Right renal pelvis (tissue), 4 donors: ENCODE results near the gene MIEF2. TPM values are rescaled to one million over a fixed set of nuclear protein-coding genes. Genes with fewer than 3 reads are reported as not detected.

Experiments used
- DNase-seq, 4 donors: peaks; one replicate each; pipeline ENCODE4 v3.0.0-alpha.2; 2013; ENCODE audit warnings: low read depth in 4 of 4, low spot score in 3 of 4, missing footprints in 1 of 4
- polyA plus RNA-seq, 4 donors: library from polyadenylated mRNA; unstranded; fragments of 120-200 nt; gene quantifications; one replicate each; pipeline ENCODE4 v1.2.1, GENCODE V29; 2013; ENCODE audit not compliant: insufficient read length in 4 of 4

Gene MIEF2
- polyA plus RNA-seq, 4 donors, result 13.9 to 20.4 (median 16.0) TPM

DNA sequence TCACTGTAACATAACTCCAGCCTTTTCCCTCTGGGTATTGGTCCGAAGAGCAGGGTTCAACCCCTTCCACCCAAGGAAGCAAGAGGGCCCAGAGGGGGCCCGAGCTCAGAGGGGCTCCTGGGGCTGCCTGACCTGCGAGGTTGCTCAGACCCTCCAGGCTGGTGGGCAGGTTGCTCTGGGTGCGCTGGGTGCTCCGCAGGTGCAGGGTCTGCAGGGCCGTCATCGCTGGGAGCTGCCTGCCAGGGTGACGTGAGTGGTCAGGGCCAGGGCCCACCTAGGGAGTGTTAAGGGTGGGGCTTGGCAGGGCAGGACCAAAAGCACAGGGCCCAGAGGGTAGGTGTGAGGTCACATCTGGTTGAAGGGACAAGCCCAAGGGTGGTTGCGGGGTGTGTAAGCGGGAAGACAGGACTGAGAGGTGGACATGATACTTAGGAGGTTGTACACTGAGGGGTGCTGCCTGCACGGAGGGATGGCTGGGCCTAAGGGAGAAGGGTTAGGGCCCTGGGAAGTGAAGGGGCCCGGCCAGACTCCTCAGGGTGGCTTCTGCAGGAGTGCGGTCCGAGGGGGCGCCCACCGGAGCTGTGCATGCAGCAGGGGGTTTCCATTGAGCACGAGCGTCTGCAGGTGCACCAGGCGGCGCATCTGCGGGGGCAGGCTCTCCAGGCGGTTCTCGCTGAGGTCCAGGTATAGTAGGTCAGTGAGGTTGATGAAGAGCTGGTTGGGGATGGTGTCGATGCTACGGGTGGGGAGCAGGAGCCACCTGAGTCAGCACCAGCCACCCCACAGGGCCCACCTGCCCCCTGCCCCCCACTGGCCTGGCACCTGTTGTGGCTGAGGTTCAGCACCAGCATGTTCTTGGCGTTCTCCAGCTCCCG is 6.3 kb upstream of the MIEF2 start:
- DNase-seq, result no peak

DNA sequence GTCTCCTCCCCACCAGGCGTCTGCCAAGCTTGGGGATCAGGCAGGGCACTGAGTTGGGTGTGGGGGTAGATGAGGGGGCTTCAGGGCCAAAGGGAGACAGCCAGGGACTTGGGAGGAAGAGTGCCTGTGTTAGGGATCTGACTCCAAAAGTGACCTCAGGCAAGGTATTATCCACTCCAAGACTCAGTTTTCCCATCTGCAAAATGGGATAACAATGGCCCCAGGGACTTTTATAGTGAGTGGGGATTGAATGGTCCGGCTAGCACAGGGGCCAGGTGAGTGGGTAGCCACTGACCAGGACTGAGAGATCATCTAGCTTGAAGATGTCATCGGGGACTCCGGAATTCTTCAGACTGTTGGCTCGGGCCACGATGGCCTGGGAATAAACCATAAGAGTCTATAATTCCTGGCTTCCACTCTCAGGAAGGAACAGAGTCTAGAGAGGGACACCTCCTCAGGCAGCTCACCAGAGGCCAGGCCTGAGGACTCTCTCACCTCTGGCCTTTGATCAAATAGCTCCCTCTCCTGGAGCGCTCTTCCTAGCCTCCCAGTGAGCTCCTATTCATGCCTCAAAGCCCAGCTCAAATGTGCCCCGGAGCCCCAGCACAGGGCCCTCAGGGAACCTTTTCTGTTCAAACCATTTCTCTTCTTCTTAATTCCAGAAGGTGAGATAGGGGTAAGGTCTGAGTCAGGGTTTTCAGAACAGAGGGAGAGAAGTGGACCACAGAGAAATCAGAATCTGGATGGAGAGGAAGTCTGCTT is 5.4 kb upstream of the MIEF2 start:
- DNase-seq, result no peak

DNA sequence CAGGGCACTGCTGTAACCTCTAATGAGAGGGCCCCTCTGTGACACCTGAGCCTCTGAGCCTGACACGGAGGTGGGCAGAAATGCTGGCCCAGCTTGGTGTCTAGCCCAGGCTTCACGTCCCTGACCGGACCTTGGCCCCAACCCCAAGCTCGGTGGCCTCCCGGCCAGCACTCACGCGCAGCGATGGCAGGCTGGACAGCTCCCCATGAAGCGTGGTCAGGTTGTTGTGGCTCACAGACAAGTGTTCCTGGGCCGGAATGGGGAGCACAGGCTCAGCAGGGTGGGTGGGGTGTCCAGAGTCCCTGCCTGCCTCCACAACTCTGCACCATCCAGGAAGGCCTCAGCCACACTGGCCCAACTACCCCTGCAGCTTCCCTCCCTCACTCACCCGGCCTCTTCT is 4.1 kb upstream of the MIEF2 start:
- DNase-seq, result no peak

DNA sequence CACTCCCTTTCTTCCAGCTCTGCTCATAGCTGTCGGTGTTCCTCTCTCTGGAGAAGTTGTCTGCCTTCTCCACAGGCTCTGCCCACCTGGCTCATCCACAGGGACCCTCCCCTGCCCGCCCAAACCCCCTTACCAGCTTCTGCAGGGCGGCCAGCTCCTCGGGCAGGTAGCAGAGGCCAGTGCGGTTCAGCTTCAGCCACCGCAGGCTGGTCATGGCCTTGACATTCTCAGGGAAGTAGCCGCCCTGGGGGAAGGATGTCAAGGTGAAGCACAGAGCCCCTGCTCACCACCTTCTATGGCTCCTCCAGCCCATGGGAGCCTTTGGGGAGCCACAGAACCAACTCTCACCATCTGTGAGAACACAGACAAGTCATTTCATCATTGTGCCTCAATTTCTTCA is 3.7 kb upstream of the MIEF2 start:
- DNase-seq, result no peak

DNA sequence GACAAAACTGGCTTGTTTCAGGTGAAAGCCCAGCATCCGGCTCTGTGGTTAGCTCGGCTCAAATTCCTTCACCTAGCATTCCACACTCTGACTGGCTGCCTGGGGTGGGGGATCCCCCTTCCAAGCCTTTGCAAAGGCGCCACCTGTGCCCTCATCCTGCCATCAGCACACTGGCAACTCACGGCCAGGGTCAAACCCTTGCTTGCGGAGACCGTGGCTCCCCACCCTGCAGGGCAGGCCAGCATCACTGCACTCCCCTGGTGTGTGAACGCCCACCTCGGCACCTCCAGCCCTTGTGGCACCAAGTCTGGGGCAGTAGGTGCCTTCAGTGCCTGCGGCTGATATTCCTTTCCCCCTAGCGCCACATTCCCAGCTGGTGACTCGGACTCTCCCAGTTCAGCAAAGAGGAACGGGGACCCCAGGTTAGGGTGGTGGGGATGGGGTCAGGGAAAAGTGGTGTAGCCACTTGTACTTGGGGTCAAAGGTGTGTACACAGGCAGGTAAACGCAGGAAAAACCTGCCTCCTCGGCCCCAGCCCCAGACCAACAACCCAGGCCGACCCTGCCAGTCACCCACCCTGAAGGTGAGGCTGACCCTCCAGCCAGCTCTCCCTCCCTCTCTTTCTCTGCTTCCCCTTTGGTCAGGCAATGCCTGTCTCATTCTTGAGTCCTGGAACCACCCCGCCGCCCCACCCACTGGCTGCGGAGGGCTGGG is 3.0 kb upstream of the MIEF2 start:
- no peak for DNase-seq

DNA sequence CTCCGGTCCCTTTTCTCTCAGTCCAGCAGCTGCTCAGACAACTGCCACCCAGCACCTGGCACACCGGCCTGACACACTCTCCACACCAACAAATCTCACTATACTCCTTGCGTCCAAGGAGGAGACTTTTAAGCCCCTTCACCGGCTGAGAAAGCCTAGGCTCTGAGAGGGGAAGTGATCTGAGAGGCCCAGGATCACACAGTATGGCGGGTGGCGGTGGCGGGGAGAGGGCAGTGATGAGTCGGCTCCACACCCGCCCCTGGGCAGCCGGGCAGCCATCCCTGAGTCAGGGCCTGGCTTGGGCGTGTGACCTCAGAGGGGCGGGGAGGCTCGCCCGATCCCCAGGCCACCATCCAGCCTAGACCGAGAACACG is 2.5 kb upstream of the MIEF2 start:
- no peak for DNase-seq

DNA sequence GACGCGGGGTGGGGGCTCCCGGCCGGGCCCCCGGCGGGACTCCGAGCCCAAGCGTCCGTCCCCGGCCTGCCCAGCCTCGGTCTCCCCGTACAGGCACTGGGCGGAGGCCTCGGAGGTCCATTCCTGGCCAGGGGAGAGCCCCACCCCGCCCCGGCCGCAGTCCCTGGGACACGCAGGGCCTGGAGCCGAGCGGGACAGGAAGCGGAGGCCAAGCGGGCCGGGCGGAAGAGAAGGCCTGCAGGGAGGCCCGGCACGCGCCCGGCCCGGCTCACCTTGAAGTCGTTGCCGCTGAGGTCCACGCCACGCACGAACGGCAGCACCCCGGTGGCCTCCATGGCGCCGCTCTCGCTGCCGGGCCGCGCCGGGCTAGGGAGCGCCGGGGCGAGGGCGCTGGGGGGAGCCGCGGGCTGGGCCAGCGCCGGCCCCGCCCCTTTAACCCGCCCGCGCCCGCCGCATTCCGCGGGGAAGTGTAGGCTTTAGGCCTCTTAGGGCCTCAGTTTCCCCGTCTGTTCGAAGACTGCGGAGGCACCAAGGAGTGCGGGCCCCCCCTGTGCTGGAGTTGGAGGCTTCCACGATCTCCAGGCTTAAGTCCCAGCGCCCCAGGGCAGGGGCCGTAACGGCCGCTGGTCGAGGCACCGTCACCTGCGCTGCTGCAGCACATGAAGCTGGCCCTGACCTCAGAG is 2.0 kb upstream of the MIEF2 start, which contains the start of gene FLII:
TSS of gene FLII (minus strand) at position 383 of the 683 bp plus-strand sequence. CDS start at position 335, 48 bp downstream.
- no peak for DNase-seq

DNA sequence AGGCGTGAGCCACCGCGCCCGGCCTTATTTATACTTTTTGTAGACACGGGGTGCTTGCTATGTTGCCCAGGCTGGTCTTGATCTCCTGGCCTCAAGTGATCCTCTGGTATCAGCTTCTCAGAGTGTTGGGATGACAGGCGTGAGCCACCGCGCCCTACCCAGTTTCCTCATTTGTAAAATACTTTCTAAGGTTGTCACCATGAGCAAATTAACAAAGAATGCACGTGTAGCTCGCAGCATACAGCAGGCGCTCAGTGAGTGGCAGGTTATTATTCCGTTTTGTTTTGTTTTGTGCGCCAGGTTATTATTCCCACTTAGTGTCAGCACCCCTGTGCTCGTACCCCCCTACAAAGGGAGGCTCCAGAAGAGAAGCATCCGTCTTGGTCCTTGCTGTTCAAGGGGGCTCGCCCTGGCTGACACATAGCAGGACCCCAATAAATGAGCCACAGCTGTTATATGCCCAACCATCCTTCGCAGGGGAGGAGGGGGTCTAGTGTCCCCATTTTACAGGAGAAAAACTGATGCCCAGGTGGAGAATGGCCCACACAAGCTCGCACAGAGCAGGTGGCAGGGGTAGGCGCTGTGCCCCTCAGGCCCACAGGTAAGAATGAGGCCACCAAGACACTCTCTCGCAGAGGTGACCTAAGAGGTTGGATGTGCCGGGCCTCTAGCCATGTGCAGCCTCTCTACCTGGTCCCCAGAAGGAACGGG is 686 bp upstream of the MIEF2 start:
- no peak for DNase-seq

DNA sequence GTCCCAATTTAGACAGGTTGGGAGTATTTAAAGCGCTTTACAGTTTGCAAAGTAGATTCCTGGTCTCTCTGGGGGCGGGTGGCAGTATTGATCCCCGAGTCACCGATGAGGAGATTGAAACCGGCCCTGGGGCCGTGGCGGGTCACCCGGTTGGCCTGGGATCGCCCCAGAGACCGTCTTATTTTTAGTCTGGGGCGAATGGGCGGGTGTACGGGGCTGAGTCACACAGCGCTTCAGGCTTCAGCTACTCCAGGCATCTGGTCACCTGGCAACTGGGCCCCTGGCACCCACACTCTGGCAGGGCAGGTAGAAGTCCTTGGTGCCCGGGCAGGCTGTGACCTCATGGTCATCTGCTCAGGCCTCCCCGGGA is 669 bp downstream of the MIEF2 start:
- DNase-seq, result no peak

DNA sequence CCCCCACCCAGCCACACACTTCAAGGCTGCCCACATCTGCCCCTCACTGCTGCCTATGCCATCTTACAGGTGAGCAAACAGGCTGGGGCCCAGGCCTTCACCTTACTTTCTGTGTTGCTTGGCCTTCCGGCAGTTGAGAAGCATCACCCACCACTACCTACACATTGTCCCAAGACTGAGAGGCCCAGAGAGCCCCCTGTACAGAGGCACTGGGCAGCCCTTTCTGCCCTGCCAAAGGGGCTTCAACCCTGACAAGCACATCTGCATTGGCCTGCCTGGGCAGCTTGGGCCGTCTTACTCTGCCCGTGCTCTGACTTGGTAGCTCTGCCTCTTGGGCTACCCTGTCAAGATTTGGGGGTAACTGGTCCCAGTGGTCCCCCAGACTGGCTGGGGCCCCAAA is 1.2 kb downstream of the MIEF2 start:
- DNase-seq, result no peak

DNA sequence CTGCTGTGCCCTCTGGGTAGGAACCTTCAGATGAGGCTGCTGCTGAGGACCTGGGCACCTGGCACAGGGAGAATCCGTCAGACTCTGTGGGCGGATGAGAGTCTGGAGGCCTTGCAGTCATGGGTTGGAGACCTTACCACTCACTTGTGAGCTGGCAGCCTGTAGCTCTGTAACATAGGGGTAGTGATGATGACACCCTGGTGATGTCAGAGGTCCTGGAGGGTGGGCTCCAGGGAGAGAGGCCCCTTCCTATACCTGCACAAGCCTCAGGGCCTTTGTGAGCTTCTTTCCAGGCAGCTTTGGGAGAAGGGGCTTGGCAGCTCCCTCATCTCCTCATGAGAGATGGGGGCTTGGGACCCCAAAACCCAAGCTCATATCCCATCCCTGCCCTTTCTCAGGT is 1.6 kb downstream of the MIEF2 start:
- DNase-seq, result no peak

DNA sequence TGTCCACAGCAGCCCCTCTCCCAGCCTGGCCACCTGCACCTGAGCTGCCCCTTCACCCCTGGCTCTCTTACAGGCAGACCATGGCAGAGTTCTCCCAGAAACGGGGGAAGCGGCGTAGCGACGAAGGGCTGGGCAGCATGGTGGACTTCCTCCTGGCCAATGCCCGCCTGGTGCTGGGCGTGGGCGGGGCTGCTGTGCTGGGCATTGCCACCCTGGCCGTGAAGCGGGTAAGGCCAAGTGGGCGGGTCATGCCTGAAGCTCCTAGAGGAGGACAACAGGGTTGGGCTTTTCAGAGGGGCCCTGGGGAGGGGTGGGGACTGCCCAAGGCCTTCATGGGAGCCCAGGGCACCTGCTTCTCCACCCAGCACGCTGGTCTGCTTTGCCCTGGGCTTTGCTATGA is 2.2 kb downstream of the MIEF2 start:
- no peak for DNase-seq

DNA sequence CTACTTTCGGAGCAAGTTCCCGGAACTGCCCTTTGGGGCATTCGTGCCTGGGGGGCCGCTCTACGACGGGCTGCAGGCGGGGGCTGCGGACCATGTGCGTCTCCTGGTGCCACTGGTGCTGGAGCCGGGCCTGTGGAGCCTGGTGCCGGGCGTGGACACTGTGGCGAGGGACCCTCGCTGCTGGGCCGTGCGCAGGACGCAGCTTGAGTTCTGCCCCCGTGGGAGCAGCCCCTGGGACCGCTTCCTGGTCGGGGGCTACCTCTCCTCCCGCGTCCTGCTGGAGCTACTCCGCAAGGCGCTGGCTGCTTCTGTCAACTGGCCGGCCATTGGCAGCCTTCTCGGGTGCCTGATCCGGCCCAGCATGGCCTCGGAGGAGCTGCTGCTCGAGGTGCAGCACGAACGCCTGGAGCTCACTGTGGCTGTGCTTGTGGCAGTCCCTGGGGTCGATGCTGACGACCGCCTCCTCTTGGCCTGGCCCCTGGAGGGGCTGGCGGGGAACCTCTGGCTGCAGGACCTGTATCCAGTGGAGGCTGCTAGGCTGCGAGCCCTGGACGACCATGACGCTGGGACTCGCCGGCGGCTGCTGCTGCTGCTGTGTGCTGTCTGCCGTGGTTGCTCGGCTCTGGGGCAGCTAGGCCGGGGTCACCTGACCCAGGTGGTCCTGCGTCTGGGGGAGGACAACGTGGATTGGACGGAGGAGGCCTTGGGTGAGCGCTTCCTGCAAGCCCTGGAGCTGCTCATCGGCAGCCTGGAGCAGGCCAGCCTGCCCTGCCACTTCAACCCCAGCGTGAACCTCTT is 3.6 kb downstream of the MIEF2 start:
- DNase-seq, result no peak

DNA sequence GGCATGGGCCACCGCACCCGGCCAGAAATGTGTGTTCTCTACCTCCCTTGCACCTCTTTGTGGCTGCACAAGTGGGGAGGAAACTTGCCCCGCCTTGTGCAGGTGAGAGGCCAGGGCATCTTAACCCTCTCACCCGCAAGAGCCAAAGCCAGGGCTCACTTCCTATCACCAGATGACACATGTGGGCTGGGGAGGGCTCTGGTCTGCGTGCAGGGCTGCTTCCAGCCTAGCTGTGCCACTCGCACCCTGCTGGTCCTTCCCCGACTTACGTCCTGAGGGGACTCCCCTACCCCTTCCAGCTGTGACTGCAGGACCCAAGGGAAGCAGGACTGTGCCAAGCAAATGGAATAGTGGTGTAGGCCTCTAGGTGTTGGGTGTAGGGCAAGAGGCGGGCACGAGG is 6.9 kb downstream of the MIEF2 start:
- DNase-seq, result no peak

DNA sequence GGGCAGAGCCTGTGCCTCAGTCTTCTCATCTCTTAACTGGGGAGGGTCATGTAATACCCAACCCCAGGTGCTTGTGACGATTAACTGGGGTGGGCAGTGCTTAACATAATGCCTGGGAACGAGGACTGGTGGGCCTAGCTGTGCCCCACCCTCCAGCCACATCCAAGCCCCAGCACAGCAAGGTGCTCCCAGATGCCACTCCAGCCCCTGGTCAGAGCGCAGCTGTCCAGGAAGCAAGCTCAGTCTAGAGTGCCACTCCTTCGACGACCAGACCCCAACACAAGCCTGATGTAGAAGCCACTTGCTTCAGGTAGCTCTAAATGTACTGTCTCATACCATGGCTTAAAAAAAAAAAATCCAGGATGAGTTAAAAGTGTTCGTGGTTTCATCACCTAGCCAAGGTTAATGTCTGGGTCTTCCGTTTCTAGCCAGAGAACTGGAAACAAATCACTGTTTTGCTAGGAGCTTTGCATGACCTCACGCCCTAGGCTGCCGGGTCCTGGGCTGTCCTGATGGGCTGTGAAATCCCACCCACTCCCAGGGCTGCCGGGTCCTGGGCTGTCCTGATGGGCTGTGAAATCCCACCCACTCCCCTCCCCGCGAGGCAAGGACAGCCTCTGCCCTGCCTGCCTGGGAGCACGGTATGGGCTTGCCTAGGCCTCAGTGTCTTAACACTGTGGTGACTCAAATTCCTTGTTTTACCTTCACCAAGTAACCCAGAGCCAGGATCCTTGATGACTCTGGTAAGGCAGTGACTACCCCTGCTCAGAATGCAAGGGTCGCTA is 7.7 kb downstream of the MIEF2 start:
- no peak for DNase-seq

DNA sequence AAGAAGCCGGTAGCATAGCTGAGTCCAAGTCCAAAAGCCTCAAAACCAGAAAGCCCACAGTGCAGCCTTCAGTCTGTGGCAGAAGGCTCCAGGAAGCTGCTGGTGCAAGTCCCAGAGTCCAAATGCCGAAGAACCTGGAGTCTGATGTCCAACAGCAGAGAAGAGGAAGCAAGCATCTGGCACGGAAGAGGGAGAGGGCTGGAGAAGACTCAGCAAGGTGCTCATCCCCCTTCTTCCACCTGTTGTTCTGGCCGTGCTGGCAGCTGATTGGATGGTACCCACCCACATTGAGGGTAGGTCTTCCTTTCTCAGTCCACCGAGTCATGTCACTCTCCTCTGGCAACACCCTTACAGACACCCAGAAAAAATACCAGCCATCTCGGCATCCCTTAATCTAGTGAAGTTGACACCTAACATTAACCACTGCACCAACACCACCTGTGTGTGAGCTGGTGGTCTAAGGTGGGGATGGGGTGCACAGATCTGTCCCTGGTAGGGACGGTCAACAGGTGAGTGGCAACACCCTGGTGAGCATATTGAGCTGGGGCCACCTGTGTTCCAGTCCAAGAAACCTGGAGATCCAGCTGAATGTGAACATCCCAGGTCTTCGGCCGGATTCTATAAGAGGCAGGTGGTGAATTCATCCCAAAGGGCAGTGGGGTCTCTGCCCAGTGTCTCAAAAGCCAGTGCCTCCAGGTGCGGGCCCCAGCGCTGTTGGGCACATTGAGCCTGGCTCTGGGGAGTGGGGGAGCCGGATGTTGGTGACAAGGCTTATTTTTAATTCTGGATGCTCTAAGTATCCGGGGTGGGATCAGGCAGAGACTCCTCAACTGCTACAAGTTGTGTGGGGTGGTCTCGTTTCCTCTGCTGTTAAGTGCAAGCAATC is 9.8 kb downstream of the MIEF2 start:
- no peak for DNase-seq

DNA sequence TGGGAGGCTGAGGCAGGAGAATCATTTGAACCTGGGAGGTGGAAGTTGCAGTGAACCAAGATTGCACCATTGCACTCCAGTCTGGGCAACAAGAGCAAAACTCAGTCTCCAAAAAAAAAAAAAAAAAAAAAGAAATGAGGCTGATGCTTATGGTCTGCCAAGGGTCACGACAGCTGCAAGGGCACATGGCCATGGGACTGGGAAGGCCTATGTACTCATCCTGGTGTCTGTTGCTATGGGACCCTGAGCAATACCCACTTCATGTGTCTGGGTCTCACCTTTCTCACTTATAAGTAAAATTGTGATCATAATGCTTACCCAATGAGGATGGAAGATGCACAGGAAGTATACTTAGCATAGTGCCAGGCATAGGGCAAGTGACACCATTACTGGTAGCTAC is 16.6 kb downstream of the MIEF2 start:
- DNase-seq, result no peak

DNA sequence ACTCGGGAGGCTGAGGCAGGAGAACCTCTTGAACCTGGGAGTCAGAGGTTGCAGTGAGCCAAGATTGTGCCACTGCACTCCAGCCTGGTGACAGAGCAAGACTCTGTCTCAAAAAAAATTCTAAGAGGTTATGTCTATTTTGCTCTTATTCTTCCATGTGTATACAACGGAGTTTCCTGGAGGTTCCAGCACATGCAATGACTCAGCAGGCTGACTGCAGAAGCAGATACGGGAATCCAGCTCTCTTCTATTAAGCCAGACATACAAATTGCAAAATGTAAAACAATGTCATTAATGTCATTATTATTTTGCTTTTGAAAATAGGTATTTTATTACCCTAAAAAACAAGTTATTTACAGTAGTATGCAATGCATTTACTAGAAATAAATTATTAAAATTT is 18.4 kb downstream of the MIEF2 start:
- DNase-seq, result no peak
